Astrocyte (in vitro differentiated cells and primary cell): ENCODE data around the gene PXDC1.

ENCODE experiments used
- EZH2 ChIP-seq: IDR thresholded peaks from 2 replicates; pipeline ENCODE4 v1.6.1; 2012; ENCODE audit warnings: mild to moderate bottlenecking, low read length, inconsistent platforms; ENCODE audit not compliant: insufficient read depth
- TF ChIP-seq, protein P1 (sequence below): IDR thresholded peaks from 2 replicates; pipeline ENCODE4 v1.5.1; 2011; ENCODE audit warnings: low read depth, mild to moderate bottlenecking, inconsistent platforms, low read length, moderate library complexity; ENCODE audit not compliant: insufficient read depth

DNA sequence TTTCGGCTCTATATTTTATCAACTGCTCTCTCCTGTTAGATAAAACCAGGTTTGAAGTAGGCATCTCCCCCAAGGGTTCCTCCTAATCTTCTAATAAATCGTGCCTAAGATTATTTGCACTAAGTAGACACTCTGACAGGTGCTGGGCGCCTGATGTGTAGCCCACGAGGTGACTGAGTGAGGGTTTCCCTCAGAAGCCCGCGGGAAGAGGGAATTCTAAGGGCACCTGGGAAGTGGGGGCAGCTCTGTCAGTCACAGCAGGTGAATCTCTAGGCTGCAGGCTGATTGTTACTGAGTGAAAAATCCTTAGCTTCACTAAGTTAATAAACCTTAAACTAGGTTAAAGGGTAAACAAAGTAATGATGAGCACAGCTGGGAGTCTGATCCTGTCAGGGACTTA is 68.2 kb downstream of the PXDC1 start:
- TF ChIP-seq, protein P1, sequence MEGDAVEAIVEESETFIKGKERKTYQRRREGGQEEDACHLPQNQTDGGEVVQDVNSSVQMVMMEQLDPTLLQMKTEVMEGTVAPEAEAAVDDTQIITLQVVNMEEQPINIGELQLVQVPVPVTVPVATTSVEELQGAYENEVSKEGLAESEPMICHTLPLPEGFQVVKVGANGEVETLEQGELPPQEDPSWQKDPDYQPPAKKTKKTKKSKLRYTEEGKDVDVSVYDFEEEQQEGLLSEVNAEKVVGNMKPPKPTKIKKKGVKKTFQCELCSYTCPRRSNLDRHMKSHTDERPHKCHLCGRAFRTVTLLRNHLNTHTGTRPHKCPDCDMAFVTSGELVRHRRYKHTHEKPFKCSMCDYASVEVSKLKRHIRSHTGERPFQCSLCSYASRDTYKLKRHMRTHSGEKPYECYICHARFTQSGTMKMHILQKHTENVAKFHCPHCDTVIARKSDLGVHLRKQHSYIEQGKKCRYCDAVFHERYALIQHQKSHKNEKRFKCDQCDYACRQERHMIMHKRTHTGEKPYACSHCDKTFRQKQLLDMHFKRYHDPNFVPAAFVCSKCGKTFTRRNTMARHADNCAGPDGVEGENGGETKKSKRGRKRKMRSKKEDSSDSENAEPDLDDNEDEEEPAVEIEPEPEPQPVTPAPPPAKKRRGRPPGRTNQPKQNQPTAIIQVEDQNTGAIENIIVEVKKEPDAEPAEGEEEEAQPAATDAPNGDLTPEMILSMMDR: no peak
- no peak for TF ChIP-seq EZH2
